HT1080 (cell line): Measurements from ENCODE around the gene LRP2. TPM values are rescaled to one million over a fixed set of nuclear protein-coding genes. Genes with fewer than 3 reads are reported as not detected.
A peak's percentile ranks its signal among the peaks of the same experiment; 100 is the strongest.
"Not testable (repeated sequence)": the region's sequence is repeated elsewhere in the genome, so short reads cannot be mapped to it uniquely, and the experiment has no call there.

ENCODE experiments used
- DNase-seq: peaks from one replicate; pipeline ENCODE4 v3.0.0-alpha.2; 2015; ENCODE audit warnings: low read depth
- total RNA-seq: library from RNA; depleted of rRNA; stranded (reverse); fragments of >200 nt; shearing (Covaris generic); gene quantifications from 2 replicates; pipeline ENCODE4 v1.2.3, GENCODE V29; 2014

The LRP2 gene
- total RNA-seq, 1 experiment from 2014 or later, result 0.10 TPM

DNA sequence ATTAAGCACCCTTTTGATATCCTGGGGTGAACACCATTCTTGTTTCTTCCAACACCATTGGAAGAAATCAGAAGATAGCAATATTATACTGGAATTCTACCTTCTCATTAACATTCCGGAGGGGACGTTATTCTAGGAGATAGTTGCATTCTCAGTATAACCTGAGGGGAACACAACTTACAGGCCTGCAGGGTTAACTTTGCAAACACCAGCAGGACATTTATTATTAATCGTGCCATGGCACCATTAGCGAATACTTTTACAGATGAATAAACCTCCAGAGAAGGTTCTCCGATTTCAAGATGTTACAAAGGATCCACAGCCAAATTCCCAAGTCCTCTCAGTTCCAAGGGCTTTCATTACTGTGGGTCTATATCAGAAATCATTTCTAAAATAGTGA, 184.0 kb downstream of the LRP2 start:
- DNase-seq, result no peak

DNA sequence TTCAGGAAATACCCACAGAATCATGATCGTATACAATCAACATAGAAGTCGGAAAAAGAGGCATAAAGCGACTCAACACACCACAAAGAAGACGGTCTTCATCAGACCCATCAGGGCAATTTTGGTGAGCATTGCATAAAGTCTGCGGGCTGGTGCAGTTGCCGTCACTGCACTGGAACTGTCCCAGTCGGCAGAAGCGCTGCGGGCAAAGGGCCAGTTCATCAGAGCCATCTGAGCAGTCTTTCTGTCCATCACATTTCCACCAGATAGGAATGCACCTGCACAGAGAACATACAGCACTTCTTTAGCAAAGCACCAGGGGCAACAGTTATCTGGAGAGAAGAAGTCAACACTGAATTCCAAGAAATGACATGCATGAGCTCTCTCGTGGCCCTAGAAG, 187.2 kb downstream of the LRP2 start:
- no peak for DNase-seq

- DNase-seq, result no peak
Measured at GRCh38 chr2:169173876-169174275, 188.5 kb downstream of the LRP2 start.

DNA sequence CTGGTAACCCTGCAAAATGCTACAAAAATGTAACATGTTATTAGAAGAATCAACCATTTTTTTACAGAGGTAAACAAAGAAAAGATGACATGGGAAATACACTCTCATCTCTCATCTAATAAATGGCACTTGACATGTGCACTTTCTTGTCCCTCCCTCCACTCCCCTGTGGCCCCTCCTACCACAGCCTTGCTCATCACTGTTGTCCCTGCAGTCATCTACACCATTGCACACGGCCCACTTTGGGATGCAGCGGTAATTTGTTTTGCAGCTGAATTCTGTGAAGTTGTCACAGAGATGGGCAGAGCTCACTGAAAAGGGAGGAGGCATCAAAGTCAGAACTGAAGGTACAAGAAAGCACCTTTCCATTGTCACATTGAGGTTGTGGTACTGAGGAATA, 189.4 kb downstream of the LRP2 start:
- DNase-seq, result no peak

GRCh38 chr2:169172151-169172735, 190.1 kb downstream of the LRP2 start:
- DNase-seq, result no peak

DNA sequence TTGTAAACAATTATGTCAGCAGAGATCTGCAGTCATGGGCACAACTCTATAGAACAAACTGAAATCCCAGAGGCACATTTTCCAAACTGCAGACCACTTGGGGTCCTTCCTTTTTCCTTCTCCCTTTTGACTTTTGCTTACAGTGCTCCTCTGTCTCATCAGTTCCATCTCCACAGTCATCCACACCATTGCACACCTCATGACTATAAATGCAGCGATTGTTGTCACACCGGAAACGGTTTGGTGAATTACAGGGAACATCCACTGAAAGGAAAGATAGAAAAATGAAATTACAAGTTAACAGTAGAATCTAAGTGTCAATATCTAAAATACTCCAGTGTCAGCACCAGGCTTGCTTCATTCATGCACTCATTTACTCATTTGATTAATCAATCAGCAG, 196.5 kb downstream of the LRP2 start:
- DNase-seq, result no peak

GRCh38 chr2:169164311-169164710, 198.0 kb downstream of the LRP2 start:
- DNase-seq, result no peak

GRCh38 chr2:169162613-169163012, 199.7 kb downstream of the LRP2 start:
- DNase-seq, result no peak

DNA sequence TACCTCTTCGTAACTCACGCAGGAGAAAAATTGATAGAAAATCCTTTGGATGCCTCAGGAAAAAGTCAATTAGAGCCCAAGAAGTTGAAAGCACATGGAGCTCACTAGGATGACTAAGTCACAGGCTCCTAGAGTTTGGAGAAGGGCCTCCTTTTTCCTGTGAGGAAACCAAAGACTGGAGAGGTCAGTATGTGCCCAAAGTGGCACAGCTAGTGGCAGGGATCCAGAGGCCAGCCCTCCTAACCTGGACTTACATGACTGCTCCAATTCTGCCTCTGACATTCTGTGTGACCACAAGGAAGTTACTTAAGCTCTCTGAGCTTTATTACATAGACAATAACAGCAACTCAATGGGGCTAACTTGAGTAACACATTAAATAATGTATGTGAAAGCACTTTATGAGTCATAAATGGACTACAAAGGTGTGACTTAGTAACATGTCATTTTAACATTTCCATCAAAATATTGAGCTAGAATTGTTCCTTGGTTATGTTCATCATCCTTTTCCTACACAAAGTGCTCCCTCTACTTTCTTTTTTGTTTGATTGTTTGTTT, 201.3 kb downstream of the LRP2 start:
- peak; percentile 53 for DNase-seq

GRCh38 chr2:169159686-169160085, 202.6 kb downstream of the LRP2 start:
- DNase-seq, result peak; percentile 15

- DNase-seq, result no peak
Measured at GRCh38 chr2:169158874-169159273, 203.5 kb downstream of the LRP2 start.

- no peak for DNase-seq
Measured at GRCh38 chr2:169146220-169146619, 216.1 kb downstream of the LRP2 start.

- no peak for DNase-seq
Measured at GRCh38 chr2:169143998-169144397, 218.3 kb downstream of the LRP2 start.

DNA sequence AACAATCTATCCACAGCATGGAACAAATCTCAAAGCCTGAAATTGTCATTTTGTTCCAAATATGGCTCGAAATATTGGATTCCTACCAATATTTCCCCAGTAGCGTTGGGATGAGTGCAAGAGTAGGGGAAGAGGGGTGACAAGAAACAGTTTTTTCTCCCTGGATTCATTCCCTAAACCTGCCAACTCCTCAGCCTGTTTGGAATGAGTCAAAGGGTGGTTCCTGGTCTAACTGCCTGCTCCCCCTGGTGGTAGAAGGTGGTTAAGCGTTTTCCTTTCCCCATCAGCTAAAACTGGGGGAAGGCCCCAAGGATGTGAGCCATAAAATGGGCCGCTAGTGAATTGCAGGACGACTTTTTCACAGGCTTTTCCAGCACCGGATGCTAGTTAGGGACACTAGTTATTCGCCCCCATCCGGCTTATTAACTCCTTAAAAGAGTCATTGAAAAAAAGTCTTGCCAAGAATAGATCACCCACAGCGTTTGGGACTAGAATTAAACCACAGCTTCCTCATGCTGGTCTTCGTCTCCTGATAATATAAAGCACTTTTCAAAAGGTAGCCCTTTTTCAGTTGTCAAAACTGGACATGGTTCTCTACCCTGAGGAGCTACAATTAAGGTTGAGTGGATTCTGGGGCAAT, 220.5 kb downstream of the LRP2 start:
- DNase-seq, result peak; percentile 65

DNA sequence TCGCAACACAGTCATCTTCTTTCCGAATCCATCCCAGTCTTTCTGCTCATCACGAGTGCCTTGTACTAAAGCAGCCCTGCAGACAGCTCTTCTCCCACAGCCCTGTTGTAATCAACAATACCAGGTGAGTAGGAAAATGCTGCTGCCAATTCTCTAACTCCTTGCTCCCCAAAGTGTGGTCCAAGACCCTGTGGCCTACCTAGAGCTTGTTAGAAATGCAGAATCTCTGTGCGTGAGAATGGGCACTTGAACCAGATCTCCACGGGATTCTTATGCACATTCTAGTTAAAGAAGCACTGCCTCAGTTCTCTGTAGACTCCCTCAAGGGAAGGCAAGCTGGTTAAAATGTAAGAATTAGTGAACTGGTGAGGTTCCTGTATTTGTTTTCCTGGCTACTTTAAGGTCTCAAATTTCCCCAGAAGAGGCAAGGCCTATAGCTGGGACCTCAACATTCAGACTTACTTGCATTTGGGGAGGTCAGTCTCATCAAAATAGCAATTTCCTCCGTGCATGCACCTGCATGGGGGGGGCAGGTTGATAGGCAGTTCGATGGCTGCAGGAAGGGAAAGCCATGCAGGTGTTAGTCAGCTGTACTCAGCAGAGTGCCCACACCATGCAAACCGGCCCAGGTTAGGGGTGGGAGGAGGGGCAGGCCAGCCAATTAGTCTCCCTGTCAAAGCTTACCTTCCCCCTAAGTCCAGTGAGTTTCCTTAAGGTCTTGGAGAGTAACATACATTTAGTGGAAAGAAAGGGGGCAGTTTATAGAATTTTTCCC, 222.2 kb downstream of the LRP2 start:
- no peak for DNase-seq

DNA sequence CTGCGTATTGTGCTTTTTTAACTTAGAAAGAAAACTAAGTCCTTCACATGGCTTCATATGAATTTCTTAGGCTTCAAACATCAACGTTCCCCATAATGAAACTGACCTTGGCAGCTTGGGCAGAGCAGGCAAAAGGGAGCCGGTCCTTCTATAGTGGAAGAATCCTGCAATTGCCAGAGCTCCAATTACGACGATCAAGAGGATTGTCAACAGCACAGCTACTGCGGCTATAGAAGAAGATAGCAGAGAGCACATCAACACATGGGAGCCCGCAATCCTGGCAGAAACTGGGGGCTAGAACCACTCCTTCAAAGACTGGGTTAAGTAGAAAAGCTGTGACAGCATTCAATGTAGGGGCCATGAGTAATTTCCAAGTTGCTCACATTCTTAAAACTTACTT, 223.2 kb downstream of the LRP2 start:
- no peak for DNase-seq

DNA sequence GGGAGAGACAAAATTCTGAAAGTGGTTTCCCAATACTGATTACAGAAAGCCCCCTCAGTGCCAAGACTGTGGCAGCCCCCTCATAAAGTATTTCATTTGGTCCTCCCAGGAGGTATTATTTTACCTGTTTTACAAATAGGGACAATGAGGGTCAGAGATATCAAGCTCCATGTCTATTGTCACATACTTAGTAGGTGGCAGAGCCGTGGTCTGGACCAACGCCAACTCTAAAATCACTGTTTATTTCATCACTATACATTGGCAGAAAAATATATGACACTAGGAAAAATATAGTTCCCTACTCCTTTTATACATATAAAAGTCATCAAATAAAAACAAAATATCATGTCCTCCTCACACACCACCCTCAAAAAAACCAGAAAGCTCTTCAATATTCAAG, 224.4 kb downstream of the LRP2 start:
- no peak for DNase-seq

DNA sequence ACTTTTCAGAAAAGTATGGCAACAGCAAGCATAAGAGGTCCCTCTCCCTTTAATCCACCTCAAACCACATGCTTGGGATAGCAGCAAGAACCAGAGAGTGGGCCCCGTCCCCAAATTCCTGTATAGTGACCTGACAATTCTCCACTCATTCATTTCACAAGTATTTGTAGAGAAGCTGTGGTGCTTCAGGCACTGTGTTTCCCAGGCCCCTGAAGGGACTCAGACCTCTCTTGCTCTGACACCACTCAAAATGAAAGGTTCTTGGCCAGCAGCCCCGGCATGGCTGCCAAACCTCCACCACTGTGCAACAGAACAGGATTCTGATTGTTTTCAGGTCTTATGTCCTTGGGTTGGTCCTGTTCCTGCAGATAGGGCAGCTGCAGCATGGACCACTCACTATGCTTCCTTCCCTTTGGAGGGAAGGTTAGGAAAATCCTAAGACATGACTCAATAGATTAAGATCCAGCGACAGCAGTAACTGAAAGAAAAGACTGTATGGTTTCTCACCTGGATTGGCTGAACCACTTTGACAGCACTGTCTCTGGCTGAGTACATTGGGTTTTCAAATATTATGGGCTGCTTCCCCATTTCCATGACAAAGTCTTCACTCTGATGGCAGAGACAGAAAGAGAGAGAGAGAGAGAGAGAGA, 225.3 kb downstream of the LRP2 start:
- peak; percentile 8 for DNase-seq

DNA sequence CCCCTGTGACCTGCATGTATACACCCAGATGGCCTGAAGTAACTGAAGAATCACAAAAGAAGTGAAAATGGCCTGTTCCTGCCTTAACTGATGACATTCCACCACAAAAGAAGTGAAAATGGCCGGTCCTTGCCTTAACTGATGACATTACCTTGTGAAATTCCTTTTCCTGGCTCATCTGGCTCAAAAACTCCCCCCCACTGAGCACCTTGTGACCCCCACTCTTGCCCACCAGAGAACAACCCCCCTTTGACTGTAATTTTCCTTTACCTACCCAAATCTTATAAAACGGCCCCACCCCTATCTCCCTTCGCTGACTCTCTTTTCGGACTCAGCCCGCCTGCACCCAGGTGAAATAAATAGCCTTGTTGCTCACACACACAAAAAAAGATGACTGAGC, 225.9 kb downstream of the LRP2 start:
- DNase-seq, result not testable (repeated sequence)

GRCh38 chr2:169134272-169134671, 228.1 kb downstream of the LRP2 start:
- DNase-seq, result not testable (repeated sequence)

GRCh38 chr2:169131587-169132512, 230.5 kb downstream of the LRP2 start:
- DNase-seq, result peak; percentile 78
